ENCODE results near the gene EPHB6.

EPHB6 gene

GRCh38 chr7:142867398-142868187 is 12.7 kb downstream of the EPHB6 start:
- Histone ChIP-seq H3K9me3 (ENCODE audit: control insufficient read depth, low read depth, low read length) (no peaks in the 10 kb centered on the region), H3K27me3 (ENCODE audit: control insufficient read depth, insufficient read depth, low read length) (no peaks in the 10 kb centered on the region), H3K4me1 (ENCODE audit: control insufficient read depth, low read depth, low read length) (peaks cover 6% of the 10 kb centered on the region), H3K36me3 (ENCODE audit: control insufficient read depth, low read depth, low read length) (no peaks in the 10 kb centered on the region), H3K9ac (ENCODE audit: low read length) (no peak overlapping the region), H3K27ac (ENCODE audit: low read length) (no peak overlapping the region), H3K4me3 (ENCODE audit: low read length) (no peak overlapping the region)

GRCh38 chr7:142868188-142868985 is 13.5 kb downstream of the EPHB6 start:
- no peaks in the 10 kb centered on the region for H3K4me1 ChIP-seq (ENCODE audit: control insufficient read depth, low read depth, low read length)
- no peak overlapping the region for H3K27ac ChIP-seq (ENCODE audit: low read length)
- H3K4me3 ChIP-seq (ENCODE audit: low read length) = no peak overlapping the region
- H3K36me3 ChIP-seq (ENCODE audit: control insufficient read depth, low read depth, low read length) = no peaks in the 10 kb centered on the region
- no peaks in the 10 kb centered on the region for H3K27me3 ChIP-seq (ENCODE audit: control insufficient read depth, insufficient read depth, low read length)
- no peaks in the 10 kb centered on the region for H3K9me3 ChIP-seq (ENCODE audit: control insufficient read depth, low read depth, low read length)
- H3K9ac ChIP-seq (ENCODE audit: low read length) = no peak overlapping the region

GRCh38 chr7:142868986-142869415 is 14.1 kb downstream of the EPHB6 start:
- H3K4me3 ChIP-seq (ENCODE audit: low read length) = no peak overlapping the region
- no peak overlapping the region for H3K27ac ChIP-seq (ENCODE audit: low read length)
- H3K36me3 ChIP-seq (ENCODE audit: control insufficient read depth, low read depth, low read length) = no peaks in the 10 kb centered on the region
- no peak overlapping the region for H3K9ac ChIP-seq (ENCODE audit: low read length)
- no peaks in the 10 kb centered on the region for H3K4me1 ChIP-seq (ENCODE audit: control insufficient read depth, low read depth, low read length)
- no peaks in the 10 kb centered on the region for H3K9me3 ChIP-seq (ENCODE audit: control insufficient read depth, low read depth, low read length)
- H3K27me3 ChIP-seq (ENCODE audit: control insufficient read depth, insufficient read depth, low read length) = no peaks in the 10 kb centered on the region

DNA sequence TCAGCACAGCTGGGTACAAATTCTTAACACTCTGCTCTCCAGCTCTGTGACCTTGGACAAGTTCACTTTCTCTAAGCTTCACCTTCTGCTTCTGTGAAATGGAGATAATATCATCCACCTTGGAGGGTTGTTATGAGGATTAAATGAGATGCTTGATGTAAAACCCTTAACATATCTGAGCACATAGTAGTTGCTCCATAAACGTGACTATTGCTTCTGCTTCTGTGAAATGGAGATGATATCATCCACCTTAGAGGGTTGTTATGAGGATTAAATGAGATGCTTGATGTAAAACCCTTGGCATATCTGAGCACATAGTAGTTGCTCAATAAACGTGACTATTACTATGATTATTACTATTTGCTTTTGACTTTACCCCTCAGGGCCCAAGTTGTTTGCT is 14.6 kb downstream of the EPHB6 start:
- no peaks in the 10 kb centered on the region for H3K9me3 ChIP-seq (ENCODE audit: control insufficient read depth, low read depth, low read length)
- H3K27me3 ChIP-seq (ENCODE audit: control insufficient read depth, insufficient read depth, low read length) = no peaks in the 10 kb centered on the region
- no peak overlapping the region for H3K27ac ChIP-seq (ENCODE audit: low read length)
- H3K4me1 ChIP-seq (ENCODE audit: control insufficient read depth, low read depth, low read length) = no peaks in the 10 kb centered on the region
- no peaks in the 10 kb centered on the region for H3K36me3 ChIP-seq (ENCODE audit: control insufficient read depth, low read depth, low read length)
- no peak overlapping the region for H3K4me3 ChIP-seq (ENCODE audit: low read length)
- no peak overlapping the region for H3K9ac ChIP-seq (ENCODE audit: low read length)

GRCh38 chr7:142870147-142870559 is 15.3 kb downstream of the EPHB6 start:
- Histone ChIP-seq H3K9me3 (ENCODE audit: control insufficient read depth, low read depth, low read length) (no peaks in the 10 kb centered on the region), H3K27ac (ENCODE audit: low read length) (no peak overlapping the region), H3K36me3 (ENCODE audit: control insufficient read depth, low read depth, low read length) (no peaks in the 10 kb centered on the region), H3K9ac (ENCODE audit: low read length) (no peak overlapping the region), H3K4me3 (ENCODE audit: low read length) (no peak overlapping the region), H3K27me3 (ENCODE audit: control insufficient read depth, insufficient read depth, low read length) (no peaks in the 10 kb centered on the region), H3K4me1 (ENCODE audit: control insufficient read depth, low read depth, low read length) (no peaks in the 10 kb centered on the region)

DNA sequence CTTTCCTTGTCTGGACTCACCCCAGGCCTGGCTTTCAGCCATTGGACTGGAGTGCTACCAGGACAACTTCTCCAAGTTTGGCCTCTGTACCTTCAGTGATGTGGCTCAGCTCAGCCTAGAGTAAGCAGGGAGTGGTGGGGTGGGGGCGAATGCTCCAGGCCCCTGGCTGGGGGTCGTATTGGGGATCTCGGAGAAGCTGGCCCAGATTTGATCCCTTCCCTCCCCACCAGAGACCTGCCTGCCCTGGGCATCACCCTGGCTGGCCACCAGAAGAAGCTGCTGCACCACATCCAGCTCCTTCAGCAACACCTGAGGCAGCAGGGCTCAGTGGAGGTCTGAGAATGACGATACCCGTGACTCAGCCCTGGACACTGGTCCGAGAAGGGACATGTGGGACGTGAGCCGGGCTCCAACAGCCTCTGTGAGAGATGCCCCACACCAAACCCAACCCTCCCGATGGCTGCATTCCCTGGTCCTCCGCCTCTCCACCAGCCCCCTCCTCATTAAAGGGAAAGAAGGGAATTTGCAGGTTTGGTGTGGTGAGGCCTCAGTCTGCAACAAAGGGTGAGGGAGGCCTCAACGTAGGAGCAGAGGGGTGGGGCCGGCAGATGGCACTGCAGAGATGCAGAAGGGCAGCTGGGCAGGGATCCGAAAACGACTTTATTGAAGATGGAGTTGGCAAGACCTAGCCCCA is 15.8 kb downstream of the EPHB6 start:
- no peaks in the 10 kb centered on the region for H3K36me3 ChIP-seq (ENCODE audit: control insufficient read depth, low read depth, low read length)
- no peaks in the 10 kb centered on the region for H3K27me3 ChIP-seq (ENCODE audit: control insufficient read depth, insufficient read depth, low read length)
- no peaks in the 10 kb centered on the region for H3K9me3 ChIP-seq (ENCODE audit: control insufficient read depth, low read depth, low read length)
- H3K4me3 ChIP-seq (ENCODE audit: low read length) = no peak overlapping the region
- no peak overlapping the region for H3K27ac ChIP-seq (ENCODE audit: low read length)
- no peaks in the 10 kb centered on the region for H3K4me1 ChIP-seq (ENCODE audit: control insufficient read depth, low read depth, low read length)
- H3K9ac ChIP-seq (ENCODE audit: low read length) = no peak overlapping the region

DNA sequence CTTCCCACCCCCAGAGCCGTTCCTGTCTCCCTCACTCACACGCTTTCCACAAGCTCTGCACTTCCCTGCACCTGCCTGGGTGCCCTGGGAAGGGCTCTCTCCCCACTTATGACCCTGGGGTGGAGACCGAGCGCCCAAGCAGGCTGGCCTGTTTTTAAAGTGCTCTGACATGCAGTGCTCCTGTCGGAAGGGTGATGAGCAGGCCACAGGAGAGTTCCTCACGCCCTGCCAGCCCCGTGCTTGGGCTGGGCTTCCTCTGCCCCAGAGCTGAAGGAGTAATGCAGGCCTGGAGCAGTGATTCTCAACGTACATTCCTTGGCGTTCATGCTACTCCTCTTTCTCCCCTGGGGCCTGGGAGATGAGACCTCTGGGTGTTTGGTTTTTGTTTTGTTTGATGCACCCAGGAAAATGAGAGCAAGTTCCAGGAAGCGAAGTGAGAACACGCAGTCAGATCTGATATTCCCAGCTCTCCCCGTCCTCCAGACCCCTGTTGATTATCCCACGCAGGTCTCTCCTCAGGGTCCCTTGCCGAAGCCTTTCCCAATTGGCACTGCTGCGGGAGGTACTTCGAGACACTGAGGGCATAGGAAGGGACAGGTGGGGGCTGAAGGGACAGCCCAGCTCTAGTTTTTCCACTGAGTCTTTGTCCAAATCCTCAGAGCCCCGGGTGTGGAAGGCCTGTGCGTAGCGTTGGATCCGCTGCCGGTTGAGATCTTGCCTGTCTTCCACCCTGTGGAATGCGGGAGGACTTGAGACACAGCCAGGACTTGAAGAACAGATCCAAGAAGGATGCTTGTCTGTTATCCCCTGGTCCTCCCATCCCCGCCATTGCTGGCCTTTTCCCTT is 16.6 kb downstream of the EPHB6 start:
- no peaks in the 10 kb centered on the region for H3K4me1 ChIP-seq (ENCODE audit: control insufficient read depth, low read depth, low read length)
- H3K36me3 ChIP-seq (ENCODE audit: control insufficient read depth, low read depth, low read length) = no peaks in the 10 kb centered on the region
- no peaks in the 10 kb centered on the region for H3K27me3 ChIP-seq (ENCODE audit: control insufficient read depth, insufficient read depth, low read length)
- no peak overlapping the region for H3K9ac ChIP-seq (ENCODE audit: low read length)
- no peaks in the 10 kb centered on the region for H3K9me3 ChIP-seq (ENCODE audit: control insufficient read depth, low read depth, low read length)
- H3K27ac ChIP-seq (ENCODE audit: low read length) = no peak overlapping the region
- no peak overlapping the region for H3K4me3 ChIP-seq (ENCODE audit: low read length)

- Histone ChIP-seq H3K36me3 (ENCODE audit: control insufficient read depth, low read depth, low read length) (no peaks in the 10 kb centered on the region), H3K4me3 (ENCODE audit: low read length) (no peak overlapping the region), H3K4me1 (ENCODE audit: control insufficient read depth, low read depth, low read length) (no peaks in the 10 kb centered on the region), H3K9ac (ENCODE audit: low read length) (no peak overlapping the region), H3K9me3 (ENCODE audit: control insufficient read depth, low read depth, low read length) (no peaks in the 10 kb centered on the region), H3K27me3 (ENCODE audit: control insufficient read depth, insufficient read depth, low read length) (no peaks in the 10 kb centered on the region), H3K27ac (ENCODE audit: low read length) (no peak overlapping the region)
These were observed 17.3 kb downstream of the EPHB6 start for GRCh38 chr7:142872106-142872675.

GRCh38 chr7:142873281-142873784 is 18.5 kb downstream of the EPHB6 start:
- Histone ChIP-seq H3K9me3 (ENCODE audit: control insufficient read depth, low read depth, low read length) (no peaks in the 10 kb centered on the region), H3K27me3 (ENCODE audit: control insufficient read depth, insufficient read depth, low read length) (no peaks in the 10 kb centered on the region), H3K4me3 (ENCODE audit: low read length) (no peak overlapping the region), H3K36me3 (ENCODE audit: control insufficient read depth, low read depth, low read length) (no peaks in the 10 kb centered on the region), H3K9ac (ENCODE audit: low read length) (no peak overlapping the region), H3K4me1 (ENCODE audit: control insufficient read depth, low read depth, low read length) (no peaks in the 10 kb centered on the region), H3K27ac (ENCODE audit: low read length) (no peak overlapping the region)

GRCh38 chr7:142873871-142874270 is 19.0 kb downstream of the EPHB6 start:
- Histone ChIP-seq H3K27ac (ENCODE audit: low read length) (no peak overlapping the region), H3K27me3 (ENCODE audit: control insufficient read depth, insufficient read depth, low read length) (no peaks in the 10 kb centered on the region)

More at GRCh38 chr7:142873871-142874270, 19.0 kb downstream of the EPHB6 start:
- no peak overlapping the region for H3K4me3 ChIP-seq (ENCODE audit: low read length)
- no peaks in the 10 kb centered on the region for H3K9me3 ChIP-seq (ENCODE audit: control insufficient read depth, low read depth, low read length)
- H3K4me1 ChIP-seq (ENCODE audit: control insufficient read depth, low read depth, low read length) = no peaks in the 10 kb centered on the region
- no peaks in the 10 kb centered on the region for H3K36me3 ChIP-seq (ENCODE audit: control insufficient read depth, low read depth, low read length)
- no peak overlapping the region for H3K9ac ChIP-seq (ENCODE audit: low read length)

Data from iPS-18a (cell line).